Left kidney (tissue), 8 donors: ENCODE data around the gene THRSP. TPM values are rescaled to one million over a fixed set of nuclear protein-coding genes. Genes with fewer than 3 reads are reported as not detected.
"Not testable (repeated sequence)": the region's sequence is repeated elsewhere in the genome, so short reads cannot be mapped to it uniquely, and the experiment has no call there.

ENCODE experiments used
- DNase-seq: peaks from one replicate; pipeline ENCODE4 v3.0.0-alpha.2; 2013
- long read RNA-seq, 8 donors: transcript quantifications; one replicate each; lab custom pipeline, GENCODE V29; 2026
- polyA plus RNA-seq: library from polyadenylated mRNA; unstranded; fragments of 120-200 nt; gene quantifications from one replicate; pipeline ENCODE4 v1.2.1, GENCODE V29; 2013; ENCODE audit not compliant: insufficient read length

Gene THRSP
- polyA plus RNA-seq = 0.23 TPM
- long read RNA-seq, donor 1, partial matches to known transcripts = 843 of 864 reads
- long read RNA-seq, donor 1, other reads (novel, unspliced or antisense) = 21 of 864 reads
- long read RNA-seq, donor 2, partial matches to known transcripts = 41 of 41 reads
- long read RNA-seq, donor 2, other reads (novel, unspliced or antisense) = 0 of 41 reads
- long read RNA-seq, donor 3 = 0 reads
- long read RNA-seq, donor 4, partial matches to known transcripts = 288 of 288 reads
- long read RNA-seq, donor 4, other reads (novel, unspliced or antisense) = 0 of 288 reads
- long read RNA-seq, donor 5 = 0 reads
- long read RNA-seq, donor 6 = 0 reads
- long read RNA-seq, donor 7 = 0 reads
- long read RNA-seq, donor 8, partial matches to known transcripts = 292 of 292 reads
- long read RNA-seq, donor 8, other reads (novel, unspliced or antisense) = 0 of 292 reads

GRCh38 chr11:78063440-78064181 lies at the start of gene THRSP:
TSS of gene THRSP (plus strand) at chr11:78063861. CDS start at chr11:78063882, 21 bp downstream.
- DNase-seq = no peak

GRCh38 chr11:78014937-78015520 lies 48.6 kb upstream of the THRSP start:
- not testable (repeated sequence) for DNase-seq

GRCh38 chr11:78015878-78016277 lies 47.8 kb upstream of the THRSP start:
- no peak for DNase-seq

- DNase-seq = no peak
These were observed 43.9 kb upstream of the THRSP start for GRCh38 chr11:78019808-78020207.

- DNase-seq = peak; percentile 31
These were observed 43.4 kb upstream of the THRSP start for GRCh38 chr11:78020246-78020645.

GRCh38 chr11:78021611-78022010 lies 42.0 kb upstream of the THRSP start:
- no peak for DNase-seq

GRCh38 chr11:78022397-78023396 lies 41.0 kb upstream of the THRSP start, which contains the start of gene KCTD14:
TSS of gene KCTD14 (minus strand) at chr11:78023276. CDS start at chr11:78023249, 27 bp downstream.
- DNase-seq = peak; percentile 60

- DNase-seq = no peak
These were observed 40.2 kb upstream of the THRSP start for GRCh38 chr11:78023426-78023825.

- DNase-seq = no peak
These were observed 38.3 kb upstream of the THRSP start for GRCh38 chr11:78025378-78025777.

- DNase-seq = no peak
These were observed 35.9 kb upstream of the THRSP start for GRCh38 chr11:78027759-78028158.

- DNase-seq = not testable (repeated sequence)
These were observed 35.2 kb upstream of the THRSP start for GRCh38 chr11:78028423-78028822.

GRCh38 chr11:78030429-78031325 lies 33.0 kb upstream of the THRSP start:
- DNase-seq = peak; percentile 83

- no peak for DNase-seq
These were observed 32.0 kb upstream of the THRSP start for GRCh38 chr11:78031629-78032028.

- DNase-seq = no peak
These were observed 31.6 kb upstream of the THRSP start for GRCh38 chr11:78032090-78032489.

- no peak for DNase-seq
These were observed 30.6 kb upstream of the THRSP start for GRCh38 chr11:78033040-78033439.

GRCh38 chr11:78034623-78035022 lies 29.0 kb upstream of the THRSP start:
- no peak for DNase-seq

GRCh38 chr11:78036313-78036712 lies 27.3 kb upstream of the THRSP start:
- no peak for DNase-seq

- no peak for DNase-seq
These were observed 26.6 kb upstream of the THRSP start for GRCh38 chr11:78037056-78037455.

GRCh38 chr11:78037825-78038620 lies 25.6 kb upstream of the THRSP start:
- no peak for DNase-seq
